H1 (cell line): ENCODE data around the gene TMEM108. TPM values are rescaled to one million over a fixed set of nuclear protein-coding genes. Genes with fewer than 3 reads are reported as not detected.

Source experiments
- EP300 ChIP-seq, 2 experiments: IDR thresholded peaks; 1 replicate in 1 of 2; 2 replicates in 1 of 2; pipeline ENCODE4 v1.6.1; 2011 to 2012; ENCODE audit warnings: low read depth in 2 of 2, low read length in 2 of 2, mild to moderate bottlenecking in 2 of 2, borderline replicate concordance in 1 of 2, inconsistent platforms in 1 of 2, moderate library complexity in 1 of 2
- HDAC6 ChIP-seq: IDR thresholded peaks from one replicate; pipeline ENCODE4 v1.7.1; 2012; ENCODE audit warnings: low read depth, mild to moderate bottlenecking, inconsistent platforms, low read length, moderate library complexity
- PHF8 ChIP-seq: fragments of 200-600 bp; sonication (generic); conservative IDR thresholded peaks from 2 replicates; pipeline ENCODE4 v1.7.1; 2012; ENCODE audit warnings: low read depth, mild to moderate bottlenecking, inconsistent platforms, low read length, moderate library complexity
- POU5F1 ChIP-seq: IDR thresholded peaks from 2 replicates; pipeline ENCODE4 v1.6.1; 2011; ENCODE audit warnings: low read depth, mild to moderate bottlenecking, low read length, moderate library complexity
- TBP ChIP-seq: IDR thresholded peaks from 2 replicates; pipeline ENCODE4 v1.6.1; 2011; ENCODE audit warnings: low read depth, low read length, improper control_type of control experiment
- polyA plus RNA-seq, 7 experiments: library from polyadenylated mRNA; depleted of rRNA in 3 of 7; stranded (reverse) in 5 of 7; unstranded in 2 of 7; fragments of >200 nt in 5 of 7; fragments of 200-250 nt in 2 of 7; gene quantifications; 1 replicate in 5 of 7; 2 replicates in 1 of 7; 4 replicates in 1 of 7; pipeline versions ENCODE4 v1.2.1 to v1.2.3, GENCODE V29; 2011 to 2013; ENCODE audit warnings: missing spikeins in 2 of 7, mixed read lengths in 2 of 7
- total RNA-seq: library from RNA; stranded (reverse); fragmentation: NEBNext Ultra II Directional; extraction: Animal tissue kit (Norgen Biotek cat#: 25700); gene quantifications from 2 replicates; pipeline ENCODE4 v1.2.1, GENCODE V29; 2021
- TF ChIP-seq, protein P1 (sequence below): fragments of 300-600 bp; sonication (generic); IDR thresholded peaks from 2 replicates; pipeline ENCODE4 v1.7.1; 2012; ENCODE audit warnings: low read length, moderate library complexity, mild to moderate bottlenecking, inconsistent platforms; ENCODE audit not compliant: insufficient replicate concordance

TMEM108 gene
- total and polyA plus RNA-seq, 2 of the 8 experiments (the other 6 are each of a cell fraction or from before 2014, with no cell fraction given), result 14.3 to 16.2 TPM

DNA sequence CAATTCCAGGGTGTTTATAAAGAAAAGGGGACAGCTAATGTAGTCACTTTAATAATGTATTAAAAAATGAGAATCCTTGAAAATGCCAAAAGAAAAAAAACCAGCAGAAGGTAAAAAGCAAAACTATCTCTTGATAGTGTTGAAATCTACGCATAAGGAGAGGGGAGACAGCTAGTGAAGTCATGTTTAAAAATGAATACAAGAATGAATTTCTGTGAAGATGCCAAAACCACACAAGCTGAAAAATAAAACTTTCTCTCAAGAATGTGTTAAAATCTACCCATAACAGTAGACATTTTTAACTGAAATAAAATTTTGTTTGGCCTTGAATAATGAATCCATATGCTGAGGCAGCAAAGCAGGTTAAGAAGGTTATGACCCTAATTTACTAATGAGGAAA, 42.2 kb upstream of the TMEM108 start (continued):
- TF ChIP-seq, protein P1, sequence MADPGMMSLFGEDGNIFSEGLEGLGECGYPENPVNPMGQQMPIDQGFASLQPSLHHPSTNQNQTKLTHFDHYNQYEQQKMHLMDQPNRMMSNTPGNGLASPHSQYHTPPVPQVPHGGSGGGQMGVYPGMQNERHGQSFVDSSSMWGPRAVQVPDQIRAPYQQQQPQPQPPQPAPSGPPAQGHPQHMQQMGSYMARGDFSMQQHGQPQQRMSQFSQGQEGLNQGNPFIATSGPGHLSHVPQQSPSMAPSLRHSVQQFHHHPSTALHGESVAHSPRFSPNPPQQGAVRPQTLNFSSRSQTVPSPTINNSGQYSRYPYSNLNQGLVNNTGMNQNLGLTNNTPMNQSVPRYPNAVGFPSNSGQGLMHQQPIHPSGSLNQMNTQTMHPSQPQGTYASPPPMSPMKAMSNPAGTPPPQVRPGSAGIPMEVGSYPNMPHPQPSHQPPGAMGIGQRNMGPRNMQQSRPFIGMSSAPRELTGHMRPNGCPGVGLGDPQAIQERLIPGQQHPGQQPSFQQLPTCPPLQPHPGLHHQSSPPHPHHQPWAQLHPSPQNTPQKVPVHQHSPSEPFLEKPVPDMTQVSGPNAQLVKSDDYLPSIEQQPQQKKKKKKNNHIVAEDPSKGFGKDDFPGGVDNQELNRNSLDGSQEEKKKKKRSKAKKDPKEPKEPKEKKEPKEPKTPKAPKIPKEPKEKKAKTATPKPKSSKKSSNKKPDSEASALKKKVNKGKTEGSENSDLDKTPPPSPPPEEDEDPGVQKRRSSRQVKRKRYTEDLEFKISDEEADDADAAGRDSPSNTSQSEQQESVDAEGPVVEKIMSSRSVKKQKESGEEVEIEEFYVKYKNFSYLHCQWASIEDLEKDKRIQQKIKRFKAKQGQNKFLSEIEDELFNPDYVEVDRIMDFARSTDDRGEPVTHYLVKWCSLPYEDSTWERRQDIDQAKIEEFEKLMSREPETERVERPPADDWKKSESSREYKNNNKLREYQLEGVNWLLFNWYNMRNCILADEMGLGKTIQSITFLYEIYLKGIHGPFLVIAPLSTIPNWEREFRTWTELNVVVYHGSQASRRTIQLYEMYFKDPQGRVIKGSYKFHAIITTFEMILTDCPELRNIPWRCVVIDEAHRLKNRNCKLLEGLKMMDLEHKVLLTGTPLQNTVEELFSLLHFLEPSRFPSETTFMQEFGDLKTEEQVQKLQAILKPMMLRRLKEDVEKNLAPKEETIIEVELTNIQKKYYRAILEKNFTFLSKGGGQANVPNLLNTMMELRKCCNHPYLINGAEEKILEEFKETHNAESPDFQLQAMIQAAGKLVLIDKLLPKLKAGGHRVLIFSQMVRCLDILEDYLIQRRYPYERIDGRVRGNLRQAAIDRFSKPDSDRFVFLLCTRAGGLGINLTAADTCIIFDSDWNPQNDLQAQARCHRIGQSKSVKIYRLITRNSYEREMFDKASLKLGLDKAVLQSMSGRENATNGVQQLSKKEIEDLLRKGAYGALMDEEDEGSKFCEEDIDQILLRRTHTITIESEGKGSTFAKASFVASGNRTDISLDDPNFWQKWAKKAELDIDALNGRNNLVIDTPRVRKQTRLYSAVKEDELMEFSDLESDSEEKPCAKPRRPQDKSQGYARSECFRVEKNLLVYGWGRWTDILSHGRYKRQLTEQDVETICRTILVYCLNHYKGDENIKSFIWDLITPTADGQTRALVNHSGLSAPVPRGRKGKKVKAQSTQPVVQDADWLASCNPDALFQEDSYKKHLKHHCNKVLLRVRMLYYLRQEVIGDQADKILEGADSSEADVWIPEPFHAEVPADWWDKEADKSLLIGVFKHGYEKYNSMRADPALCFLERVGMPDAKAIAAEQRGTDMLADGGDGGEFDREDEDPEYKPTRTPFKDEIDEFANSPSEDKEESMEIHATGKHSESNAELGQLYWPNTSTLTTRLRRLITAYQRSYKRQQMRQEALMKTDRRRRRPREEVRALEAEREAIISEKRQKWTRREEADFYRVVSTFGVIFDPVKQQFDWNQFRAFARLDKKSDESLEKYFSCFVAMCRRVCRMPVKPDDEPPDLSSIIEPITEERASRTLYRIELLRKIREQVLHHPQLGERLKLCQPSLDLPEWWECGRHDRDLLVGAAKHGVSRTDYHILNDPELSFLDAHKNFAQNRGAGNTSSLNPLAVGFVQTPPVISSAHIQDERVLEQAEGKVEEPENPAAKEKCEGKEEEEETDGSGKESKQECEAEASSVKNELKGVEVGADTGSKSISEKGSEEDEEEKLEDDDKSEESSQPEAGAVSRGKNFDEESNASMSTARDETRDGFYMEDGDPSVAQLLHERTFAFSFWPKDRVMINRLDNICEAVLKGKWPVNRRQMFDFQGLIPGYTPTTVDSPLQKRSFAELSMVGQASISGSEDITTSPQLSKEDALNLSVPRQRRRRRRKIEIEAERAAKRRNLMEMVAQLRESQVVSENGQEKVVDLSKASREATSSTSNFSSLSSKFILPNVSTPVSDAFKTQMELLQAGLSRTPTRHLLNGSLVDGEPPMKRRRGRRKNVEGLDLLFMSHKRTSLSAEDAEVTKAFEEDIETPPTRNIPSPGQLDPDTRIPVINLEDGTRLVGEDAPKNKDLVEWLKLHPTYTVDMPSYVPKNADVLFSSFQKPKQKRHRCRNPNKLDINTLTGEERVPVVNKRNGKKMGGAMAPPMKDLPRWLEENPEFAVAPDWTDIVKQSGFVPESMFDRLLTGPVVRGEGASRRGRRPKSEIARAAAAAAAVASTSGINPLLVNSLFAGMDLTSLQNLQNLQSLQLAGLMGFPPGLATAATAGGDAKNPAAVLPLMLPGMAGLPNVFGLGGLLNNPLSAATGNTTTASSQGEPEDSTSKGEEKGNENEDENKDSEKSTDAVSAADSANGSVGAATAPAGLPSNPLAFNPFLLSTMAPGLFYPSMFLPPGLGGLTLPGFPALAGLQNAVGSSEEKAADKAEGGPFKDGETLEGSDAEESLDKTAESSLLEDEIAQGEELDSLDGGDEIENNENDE, result no peak
- TF ChIP-seq TBP (no peak), PHF8 (no peak), POU5F1 (no peak), EP300 (IDR thresholded peaks at IDR 0.05; ENCODE audit: borderline replicate concordance in 1 of 2, low read depth in 2 of 2, low read length in 2 of 2) (no peak), HDAC6 (no peak)
